B cell (primary cell): ENCODE data around the gene SHB. TPM values are rescaled to one million over a fixed set of nuclear protein-coding genes. Genes with fewer than 3 reads are reported as not detected.

Experiments
- ATAC-seq: fragments of 200-7000 bp; cut with Tn5 transposase; one replicate; pipeline ENCODE4 v1.10.0; 2021; ENCODE audit warnings: low read depth, mild to moderate bottlenecking, moderate number of reproducible peaks, moderate library complexity
- CTCF ChIA-PET: fragments of 350-600 bp; sonication (Branson Sonifier 250); formaldehyde crosslinking; loops from one replicate; lab custom pipeline; 2021; ENCODE audit warnings: antibody characterized with exemption, inconsistent platforms; lab: Charles Lee
- POLR2A ChIA-PET: fragments of 350-600 bp; sonication (Branson Sonifier 250); formaldehyde crosslinking; loops from one replicate; lab custom pipeline; 2021; ENCODE audit warnings: antibody characterized with exemption; lab: Charles Lee
- DNase-seq: peaks from one replicate; pipeline ENCODE4 v3.0.0; 2013
- H2AFZ ChIP-seq: 2 replicates; pipeline ENCODE4 v1.6.1; 2012; ENCODE audit warnings: mild to moderate bottlenecking, low read depth, low read length; ENCODE audit not compliant: insufficient read depth, poor library complexity, severe bottlenecking
- H3K27ac ChIP-seq, 2 donors: 1 replicate in 1 of 2; 2 replicates in 1 of 2; pipeline ENCODE4 v1.5.1; 2012 to 2013; ENCODE audit warnings: low read length in 2 of 2, mild to moderate bottlenecking in 2 of 2, moderate library complexity in 1 of 2
- H3K27me3 ChIP-seq, 4 experiments: fragments of 200-600 bp in 1 of 4; sonication (generic) in 1 of 4; replicated peaks in 1 of 4; 1 replicate in 2 of 4; 2 replicates in 2 of 4; pipeline versions ENCODE4 v1.6.1 to v1.7.0; 2013 to 2016; ENCODE audit warnings: low read length in 3 of 4, mild to moderate bottlenecking in 2 of 4, mixed read lengths in 1 of 4, moderate library complexity in 1 of 4; ENCODE audit not compliant: insufficient read depth in 4 of 4, control insufficient read depth in 3 of 4; ENCODE audit errors: control extremely low read depth in 1 of 4
- H3K36me3 ChIP-seq, 2 experiments: replicated peaks in 1 of 2; 1 replicate in 1 of 2; 2 replicates in 1 of 2; pipeline versions ENCODE4 v1.6.1 to v1.7.1; 2013; ENCODE audit warnings: low read length in 1 of 2; ENCODE audit not compliant: insufficient read depth in 2 of 2, control insufficient read depth in 1 of 2; ENCODE audit errors: control extremely low read depth in 1 of 2, extremely low read depth in 1 of 2
- H3K4me1 ChIP-seq, 2 donors: fragments of 200-600 bp in 1 of 2; sonication (generic) in 1 of 2; 1 replicate in 1 of 2; 2 replicates in 1 of 2; pipeline versions ENCODE4 v1.5.1 to v1.6.1; 2013 to 2017; ENCODE audit warnings: low read length in 2 of 2; ENCODE audit not compliant: control insufficient read depth in 2 of 2, insufficient read depth in 2 of 2
- H3K4me2 ChIP-seq: replicated peaks from 2 replicates; pipeline ENCODE3; 2012; ENCODE audit warnings: mild to moderate bottlenecking, low read depth, low read length; ENCODE audit not compliant: poor library complexity, severe bottlenecking
- H3K4me3 ChIP-seq, 5 experiments: fragments of 200-600 bp in 1 of 5; sonication (generic) in 1 of 5; 1 replicate in 3 of 5; 2 replicates in 2 of 5; pipeline versions ENCODE4 v1.5.1 to v1.7.0; 2011 to 2016; ENCODE audit warnings: low read length in 4 of 5, mild to moderate bottlenecking in 4 of 5, low read depth in 2 of 5, control low read depth in 1 of 5, moderate library complexity in 1 of 5; ENCODE audit not compliant: insufficient read depth in 1 of 5; ENCODE audit errors: control extremely low read depth in 1 of 5, extremely low read depth in 1 of 5
- H3K79me2 ChIP-seq: fragments of 200-600 bp; sonication (generic); one replicate; pipeline ENCODE4 v1.6.0; 2016; ENCODE audit warnings: low read length; ENCODE audit not compliant: control insufficient read depth, insufficient read depth
- H3K9ac ChIP-seq: fragments of 200-600 bp; sonication (generic); 2 replicates; pipeline ENCODE4 v1.6.1; 2017; ENCODE audit warnings: mild to moderate bottlenecking, low read length, moderate library complexity
- H3K9me3 ChIP-seq, 3 donors: one replicate each; pipeline versions ENCODE4 v1.6.1 to v1.7.1; 2013; ENCODE audit warnings: low read length in 2 of 3; ENCODE audit not compliant: control insufficient read depth in 2 of 3, insufficient read depth in 1 of 3; ENCODE audit errors: control extremely low read depth in 1 of 3
- H4K20me1 ChIP-seq: 2 replicates; pipeline ENCODE4 v1.6.0; 2012; ENCODE audit warnings: mild to moderate bottlenecking, low read length; ENCODE audit not compliant: insufficient read depth, control insufficient read depth, poor library complexity, severe bottlenecking
- H3K27ac Mint-ChIP-seq: one replicate; pipeline ENCODE4 v1.8.0; 2021; ENCODE audit warnings: mixed read lengths
- H3K27me3 Mint-ChIP-seq: one replicate; pipeline ENCODE4 v1.8.0; 2021; ENCODE audit warnings: mixed read lengths
- H3K4me1 Mint-ChIP-seq: one replicate; pipeline ENCODE4 v1.8.0; 2021; ENCODE audit warnings: mixed read lengths
- H3K4me3 Mint-ChIP-seq: one replicate; pipeline ENCODE4 v1.8.0; 2021; ENCODE audit warnings: mixed read lengths
- H3K9me3 Mint-ChIP-seq: one replicate; pipeline ENCODE4 v1.8.0; 2022; ENCODE audit warnings: mixed read lengths; ENCODE audit not compliant: insufficient read depth
- EZH2 ChIP-seq: IDR thresholded peaks from 2 replicates; pipeline ENCODE4 v1.6.1; 2012; ENCODE audit warnings: borderline replicate concordance, low read depth, mild to moderate bottlenecking, moderate library complexity, low read length; ENCODE audit not compliant: insufficient read depth, poor library complexity, severe bottlenecking
- WGBS: methylation state at CpG from one replicate; pipeline ENCODE4 v1.1.5; 2013; ENCODE audit warnings: missing lambda C conversion rate; ENCODE audit not compliant: insufficient coverage; 5-methylcytosine and 5-hydroxymethylcytosine counted together
- intact Hi-C: fragments of 100-400 bp; cut with micrococcal nuclease; formaldehyde crosslinking; loops from one replicate; pipeline ENCODE4 v1.10.0; 2022
- polyA plus RNA-seq: library from polyadenylated mRNA; depleted of rRNA; stranded (reverse); fragments of >200 nt; gene quantifications from 2 replicates; pipeline ENCODE4 v1.2.3, GENCODE V29; 2012
- total RNA-seq, 2 donors: library from RNA; stranded (reverse); fragments of 120-200 nt in 1 of 2; gene quantifications; 1 replicate in 1 of 2; 2 replicates in 1 of 2; pipeline versions ENCODE4 v1.2.3 to v1.2.4, GENCODE V29; 2013 to 2022
- TF ChIP-seq, protein P1 (sequence below): fragments of 200-600 bp; IDR thresholded peaks from one replicate; pipeline ENCODE4 v1.8.0; 2022; ENCODE audit warnings: antibody characterized with exemption, mild to moderate bottlenecking

SHB gene
- total and polyA plus RNA-seq, 2 donors (not counting 1 experiment from before 2014, with no cell fraction given): 0.06 to 1.9 TPM

DNA sequence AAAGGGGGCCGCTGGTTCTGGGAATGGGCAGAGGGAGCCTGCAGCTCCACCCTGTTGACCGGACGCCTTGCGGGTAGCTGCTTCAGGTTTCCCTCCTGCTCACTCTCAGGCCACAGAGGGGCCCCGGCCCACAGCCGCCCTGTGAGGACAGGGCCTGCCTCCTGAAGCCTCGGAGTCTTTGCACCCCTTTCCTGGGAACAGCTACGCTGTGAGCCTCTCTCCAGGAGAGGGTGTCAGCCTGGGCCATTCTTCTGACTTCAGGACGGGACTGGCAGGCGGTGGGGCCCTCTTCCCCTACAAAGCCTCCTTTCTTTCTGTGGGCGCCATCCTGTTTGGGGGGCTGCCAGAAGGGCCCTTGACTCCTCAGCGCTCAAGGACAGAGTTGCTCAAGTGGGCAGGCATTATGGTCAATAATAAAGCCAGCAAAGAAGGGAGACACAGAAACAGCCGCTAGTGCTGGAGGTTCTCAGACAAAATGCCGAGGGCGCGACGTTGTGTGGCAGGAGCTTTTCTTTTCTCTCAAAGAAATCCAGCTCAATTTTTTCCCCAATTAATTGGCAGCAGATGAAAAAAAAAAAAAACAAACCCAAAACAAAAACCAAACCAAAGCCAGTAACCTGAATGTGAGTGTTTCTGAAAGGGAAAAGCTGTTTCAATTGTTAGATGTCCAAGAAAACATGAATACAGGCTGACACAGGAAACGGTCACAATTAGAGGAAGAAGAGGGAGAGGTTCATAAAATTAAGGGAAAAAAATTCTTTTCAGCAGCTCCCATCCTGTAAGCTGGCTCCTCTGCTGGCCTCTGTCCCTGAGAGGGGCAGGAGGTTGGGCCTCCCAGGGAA is 152.3 kb downstream of the SHB start:
- H3K27ac ChIP-seq: no peak overlapping the region
- H3K4me3 ChIP-seq: no peak overlapping the region
- H3K27ac Mint-ChIP-seq: no peak overlapping the region
- intact Hi-C loops: no loop called here
- no peak overlapping the region for H3K4me3 Mint-ChIP-seq
- no peaks in the 10 kb centered on the region for H3K79me2 ChIP-seq
- H3K9ac ChIP-seq: no peak overlapping the region
- WGBS: 96% methylated on average over 12 of the region's 18 CpGs
- no peak overlapping the region for H3K4me2 ChIP-seq
- no peak for TF ChIP-seq EZH2
- ATAC-seq (no peak), DNase-seq (no peak)
- no peaks in the 10 kb centered on the region for H3K9me3 Mint-ChIP-seq
- POLR2A ChIA-PET: no interaction called here
- no peaks in the 10 kb centered on the region for H3K4me1 Mint-ChIP-seq
- H3K4me1 ChIP-seq: no peaks in the 10 kb centered on the region
- no peaks in the 10 kb centered on the region for H3K27me3 Mint-ChIP-seq
- CTCF ChIA-PET: interaction anchor here (1.0 to 6.5 kb wide), 3 partner anchors 171 to 515 kb away, joined by 4 to 41 read pairs (median 11); no protein-coding TSS in a partner anchor
- H4K20me1 ChIP-seq: no peaks in the 10 kb centered on the region
- no peaks in the 10 kb centered on the region for H3K9me3 ChIP-seq
- H3K27me3 ChIP-seq: no peaks in the 10 kb centered on the region
- no peaks in the 10 kb centered on the region for H3K36me3 ChIP-seq
- H2AFZ ChIP-seq: no peak overlapping the region

DNA sequence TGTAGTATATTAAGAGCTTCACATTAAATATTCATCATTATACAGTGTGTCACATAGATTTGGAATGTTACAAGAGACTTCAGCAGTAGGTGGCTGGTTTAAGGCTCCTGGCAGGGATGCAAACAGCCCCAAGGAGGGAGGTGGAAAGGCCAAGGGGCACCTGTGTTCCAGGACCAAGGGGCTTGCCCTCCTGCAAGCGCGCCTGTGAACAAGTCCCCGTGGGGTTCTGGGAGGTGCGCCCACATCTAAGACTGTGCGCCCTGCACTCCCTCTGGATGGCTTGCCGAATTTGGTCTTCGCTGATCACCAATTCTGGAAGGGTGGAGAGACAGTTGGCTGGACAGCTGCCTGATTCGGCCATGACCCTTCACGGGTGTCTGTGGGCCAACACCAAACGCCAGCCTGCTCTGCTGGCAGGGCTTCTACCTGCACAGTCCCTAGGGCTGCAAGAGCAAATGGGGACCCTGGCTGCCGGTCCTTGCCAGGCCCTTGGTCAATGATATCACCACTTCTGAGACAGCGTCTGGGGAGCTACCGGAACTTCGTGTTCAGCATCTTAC is 153.0 kb downstream of the SHB start:
- Histone ChIP-seq H4K20me1 (no peaks in the 10 kb centered on the region), H2AFZ (no peak overlapping the region), H3K79me2 (no peaks in the 10 kb centered on the region), H3K9me3 (no peaks in the 10 kb centered on the region), H3K9ac (no peak overlapping the region), H3K4me1 (no peaks in the 10 kb centered on the region), H3K4me3 (no peak overlapping the region), H3K27me3 (no peaks in the 10 kb centered on the region), H3K4me2 (no peak overlapping the region), H3K27ac (no peak overlapping the region), H3K36me3 (no peaks in the 10 kb centered on the region)
- ATAC-seq (no peak), DNase-seq (no peak)
- 91% methylated on average over 14 of the region's 14 CpGs for WGBS
- Mint-ChIP-seq H3K27me3 (no peaks in the 10 kb centered on the region), H3K27ac (no peak overlapping the region), H3K4me1 (no peaks in the 10 kb centered on the region), H3K9me3 (no peaks in the 10 kb centered on the region), H3K4me3 (no peak overlapping the region)
- ChIA-PET CTCF (interaction anchor here (0.6 to 6.5 kb wide), 4 partner anchors 59 to 447 kb away, joined by 3 to 41 read pairs (median 10); no protein-coding TSS in a partner anchor), POLR2A (no interaction called here)
- no peak for TF ChIP-seq EZH2
- TF ChIP-seq, protein P1, sequence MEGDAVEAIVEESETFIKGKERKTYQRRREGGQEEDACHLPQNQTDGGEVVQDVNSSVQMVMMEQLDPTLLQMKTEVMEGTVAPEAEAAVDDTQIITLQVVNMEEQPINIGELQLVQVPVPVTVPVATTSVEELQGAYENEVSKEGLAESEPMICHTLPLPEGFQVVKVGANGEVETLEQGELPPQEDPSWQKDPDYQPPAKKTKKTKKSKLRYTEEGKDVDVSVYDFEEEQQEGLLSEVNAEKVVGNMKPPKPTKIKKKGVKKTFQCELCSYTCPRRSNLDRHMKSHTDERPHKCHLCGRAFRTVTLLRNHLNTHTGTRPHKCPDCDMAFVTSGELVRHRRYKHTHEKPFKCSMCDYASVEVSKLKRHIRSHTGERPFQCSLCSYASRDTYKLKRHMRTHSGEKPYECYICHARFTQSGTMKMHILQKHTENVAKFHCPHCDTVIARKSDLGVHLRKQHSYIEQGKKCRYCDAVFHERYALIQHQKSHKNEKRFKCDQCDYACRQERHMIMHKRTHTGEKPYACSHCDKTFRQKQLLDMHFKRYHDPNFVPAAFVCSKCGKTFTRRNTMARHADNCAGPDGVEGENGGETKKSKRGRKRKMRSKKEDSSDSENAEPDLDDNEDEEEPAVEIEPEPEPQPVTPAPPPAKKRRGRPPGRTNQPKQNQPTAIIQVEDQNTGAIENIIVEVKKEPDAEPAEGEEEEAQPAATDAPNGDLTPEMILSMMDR: no peak
- intact Hi-C loops: no loop called here
